ENCODE measurements around the gene HLA-DQA2. TPM values are rescaled to one million over a fixed set of nuclear protein-coding genes. Genes with fewer than 3 reads are reported as not detected.
"Not testable (repeated sequence)": the region's sequence is repeated elsewhere in the genome, so short reads cannot be mapped to it uniquely, and the experiment has no call there.

The HLA-DQA2 gene
- total and polyA plus RNA-seq, 4 donors, result 0.22 to 15.3 (median 1.3) TPM

DNA sequence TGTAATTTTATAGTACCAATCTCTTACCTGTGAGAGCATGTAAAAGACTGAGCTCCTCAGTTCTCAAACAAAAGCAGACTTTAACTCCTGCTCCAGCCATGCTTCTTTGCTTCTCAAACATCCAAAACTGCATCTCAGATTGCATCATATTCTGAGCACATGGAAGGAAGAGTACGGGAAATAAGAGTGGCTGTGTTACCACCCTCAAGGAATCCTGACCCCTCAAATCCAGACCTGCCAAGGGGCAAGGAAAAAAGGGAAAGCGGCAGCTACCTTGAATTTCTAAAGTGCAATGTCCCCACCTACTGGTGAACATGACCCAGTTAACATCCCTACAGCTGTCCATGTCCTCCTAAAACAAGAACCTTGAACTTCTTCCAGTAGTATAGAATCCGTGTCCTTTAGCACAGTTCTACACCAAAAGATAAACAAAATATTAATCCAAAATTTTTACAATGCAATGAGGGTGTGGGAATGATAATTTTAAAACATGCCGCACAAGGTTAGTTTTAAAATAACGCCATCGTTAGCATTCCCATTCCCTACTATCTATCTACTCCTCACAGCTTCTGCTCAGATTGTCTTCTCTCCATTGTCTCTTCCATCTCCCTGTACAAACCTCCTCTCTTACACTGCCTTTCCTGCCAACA, 40.7 kb upstream of the HLA-DQA2 start:
- WGBS, 2 donors, result 13 to 16% methylated on average over 6 of the region's 6 CpGs
- Histone ChIP-seq H3K27me3 (ENCODE audit: control insufficient read depth in 3 of 3, insufficient read depth in 3 of 3, low read length in 2 of 3) (peaks cover 0 to 16% (median 8%) of the 10 kb centered on the region in 3 donors), H3K9ac (ENCODE audit: insufficient read depth in 1 of 2, low read length in 2 of 2) (no peak overlapping the region), H3K4me3 (no peak overlapping the region), H3K27ac (ENCODE audit: low read depth in 1 of 2, low read length in 1 of 2) (no peak overlapping the region), H3K4me1 (ENCODE audit: control insufficient read depth in 5 of 5, insufficient read depth in 5 of 5, low read length in 5 of 5) (no peaks in the 10 kb centered on the region), H3K9me3 (ENCODE audit: control insufficient read depth in 4 of 4, insufficient read depth in 3 of 4, low read length in 3 of 4) (no peaks in the 10 kb centered on the region), H3K36me3 (ENCODE audit: control insufficient read depth in 4 of 4, insufficient read depth in 4 of 4, low read length in 4 of 4) (no peaks in the 10 kb centered on the region)
- ATAC-seq (ENCODE audit: insufficient read depth, low FRiP score) (no peak), DNase-seq (peak; percentile 67 to 82 (median 73))
- TF ChIP-seq, protein P1, sequence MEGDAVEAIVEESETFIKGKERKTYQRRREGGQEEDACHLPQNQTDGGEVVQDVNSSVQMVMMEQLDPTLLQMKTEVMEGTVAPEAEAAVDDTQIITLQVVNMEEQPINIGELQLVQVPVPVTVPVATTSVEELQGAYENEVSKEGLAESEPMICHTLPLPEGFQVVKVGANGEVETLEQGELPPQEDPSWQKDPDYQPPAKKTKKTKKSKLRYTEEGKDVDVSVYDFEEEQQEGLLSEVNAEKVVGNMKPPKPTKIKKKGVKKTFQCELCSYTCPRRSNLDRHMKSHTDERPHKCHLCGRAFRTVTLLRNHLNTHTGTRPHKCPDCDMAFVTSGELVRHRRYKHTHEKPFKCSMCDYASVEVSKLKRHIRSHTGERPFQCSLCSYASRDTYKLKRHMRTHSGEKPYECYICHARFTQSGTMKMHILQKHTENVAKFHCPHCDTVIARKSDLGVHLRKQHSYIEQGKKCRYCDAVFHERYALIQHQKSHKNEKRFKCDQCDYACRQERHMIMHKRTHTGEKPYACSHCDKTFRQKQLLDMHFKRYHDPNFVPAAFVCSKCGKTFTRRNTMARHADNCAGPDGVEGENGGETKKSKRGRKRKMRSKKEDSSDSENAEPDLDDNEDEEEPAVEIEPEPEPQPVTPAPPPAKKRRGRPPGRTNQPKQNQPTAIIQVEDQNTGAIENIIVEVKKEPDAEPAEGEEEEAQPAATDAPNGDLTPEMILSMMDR (IDR thresholded peaks at IDR 0.05; ENCODE audit: control extremely low read depth, extremely low read depth), result peak; percentile 62

DNA sequence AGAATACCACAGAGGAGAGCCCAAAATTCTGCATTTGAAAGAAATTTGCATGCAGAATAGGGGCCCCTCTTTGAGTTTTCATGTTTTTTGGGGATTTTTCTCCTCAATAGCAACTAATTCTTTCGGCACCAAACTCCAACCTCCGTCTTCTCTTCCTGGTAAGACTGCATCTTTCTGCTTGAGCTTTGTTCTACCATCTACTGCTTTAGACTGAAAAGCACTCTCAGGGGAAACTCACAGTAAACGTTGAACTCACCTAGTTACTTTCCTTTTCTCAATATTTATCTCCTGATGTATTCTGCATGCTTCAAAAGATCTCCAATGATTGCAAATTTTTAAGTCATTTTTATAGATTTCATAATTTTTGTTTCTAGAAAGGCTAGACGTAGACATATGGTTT, 37.8 kb upstream of the HLA-DQA2 start:
- peaks cover 0 to 12% (median 8%) of the 10 kb centered on the region in 3 donors for H3K27me3 ChIP-seq (ENCODE audit: control insufficient read depth in 3 of 3, insufficient read depth in 3 of 3, low read length in 2 of 3)
- no peak overlapping the region for H3K9ac ChIP-seq (ENCODE audit: insufficient read depth in 1 of 2, low read length in 2 of 2)
- no peaks in the 10 kb centered on the region for H3K9me3 ChIP-seq (ENCODE audit: control insufficient read depth in 4 of 4, insufficient read depth in 3 of 4, low read length in 3 of 4)
- TF ChIP-seq, protein P1 (IDR thresholded peaks at IDR 0.05; ENCODE audit: control extremely low read depth, extremely low read depth), result no peak
- DNase-seq, result no peak
- no peaks in the 10 kb centered on the region for H3K4me1 ChIP-seq (ENCODE audit: control insufficient read depth in 5 of 5, insufficient read depth in 5 of 5, low read length in 5 of 5)
- ATAC-seq (ENCODE audit: insufficient read depth, low FRiP score), result no peak
- no peak overlapping the region for H3K27ac ChIP-seq (ENCODE audit: low read depth in 1 of 2, low read length in 1 of 2)
- 57 to 75% methylated on average over 4 of the region's 4 CpGs for WGBS, 2 donors
- H3K36me3 ChIP-seq (ENCODE audit: control insufficient read depth in 4 of 4, insufficient read depth in 4 of 4, low read length in 4 of 4), result no peaks in the 10 kb centered on the region
- H3K4me3 ChIP-seq, result no peak overlapping the region

DNA sequence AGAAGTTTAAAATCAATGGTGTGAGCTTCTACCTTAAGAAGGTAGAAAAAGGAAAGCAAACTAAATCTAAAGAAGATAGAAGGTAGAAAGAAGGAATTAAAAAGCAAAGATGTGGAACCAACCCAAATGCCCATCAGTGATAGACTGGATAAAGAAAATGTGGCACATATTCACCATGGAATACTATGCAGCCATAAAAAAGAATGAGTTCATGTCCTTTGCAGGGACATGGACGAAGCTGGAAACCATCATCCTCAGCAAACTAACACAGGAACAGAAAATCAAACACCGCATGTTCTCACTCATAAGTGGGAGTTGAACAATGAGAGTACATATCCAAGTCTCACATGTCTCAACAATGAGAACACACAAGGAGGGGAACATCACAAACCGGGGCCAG, 36.0 kb upstream of the HLA-DQA2 start:
- WGBS, 2 donors, result 90 to 94% methylated on average over 2 to 3 of the region's 3 CpGs
- not testable (repeated sequence) for ATAC-seq (ENCODE audit: insufficient read depth, low FRiP score); H3K27me3 ChIP-seq (ENCODE audit: control insufficient read depth in 3 of 3, insufficient read depth in 3 of 3, low read length in 2 of 3); DNase-seq; H3K4me1 ChIP-seq (ENCODE audit: control insufficient read depth in 5 of 5, insufficient read depth in 5 of 5, low read length in 5 of 5); H3K4me3 ChIP-seq; H3K36me3 ChIP-seq (ENCODE audit: control insufficient read depth in 4 of 4, insufficient read depth in 4 of 4, low read length in 4 of 4); H3K9ac ChIP-seq (ENCODE audit: insufficient read depth in 1 of 2, low read length in 2 of 2); H3K27ac ChIP-seq (ENCODE audit: low read depth in 1 of 2, low read length in 1 of 2); H3K9me3 ChIP-seq (ENCODE audit: control insufficient read depth in 4 of 4, insufficient read depth in 3 of 4, low read length in 3 of 4)

DNA sequence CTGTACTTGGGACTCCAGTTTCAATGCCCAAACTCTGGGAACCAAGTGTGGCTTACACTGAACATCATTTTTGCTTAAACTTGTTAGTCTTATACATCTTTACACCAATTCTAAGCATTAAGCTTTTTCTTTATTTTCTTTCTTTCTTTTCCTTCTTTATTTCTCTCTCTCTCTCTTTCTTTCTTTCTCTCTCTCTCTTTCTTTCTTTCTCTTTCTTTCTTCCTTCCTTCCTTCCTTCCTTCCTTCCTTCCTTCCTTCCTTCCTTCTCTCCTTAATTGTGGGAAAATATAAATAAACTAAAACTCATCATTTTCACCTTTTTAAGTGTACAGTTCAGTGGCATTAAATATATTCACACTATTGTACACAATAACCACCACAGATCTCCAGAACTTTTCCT, 31.6 kb upstream of the HLA-DQA2 start:
- DNase-seq (no peak), ATAC-seq (ENCODE audit: insufficient read depth, low FRiP score) (no peak)
- H3K27me3 ChIP-seq (ENCODE audit: control insufficient read depth in 3 of 3, insufficient read depth in 3 of 3, low read length in 2 of 3), result no peaks in the 10 kb centered on the region
- no peaks in the 10 kb centered on the region for H3K9me3 ChIP-seq (ENCODE audit: control insufficient read depth in 4 of 4, insufficient read depth in 3 of 4, low read length in 3 of 4)
- no peak overlapping the region for H3K9ac ChIP-seq (ENCODE audit: insufficient read depth in 1 of 2, low read length in 2 of 2)
- H3K27ac ChIP-seq (ENCODE audit: low read depth in 1 of 2, low read length in 1 of 2), result no peak overlapping the region
- TF ChIP-seq, protein P1 (IDR thresholded peaks at IDR 0.05; ENCODE audit: control extremely low read depth, extremely low read depth), result no peak
- H3K4me1 ChIP-seq (ENCODE audit: control insufficient read depth in 5 of 5, insufficient read depth in 5 of 5, low read length in 5 of 5), result no peaks in the 10 kb centered on the region
- no peak overlapping the region for H3K4me3 ChIP-seq
- H3K36me3 ChIP-seq (ENCODE audit: control insufficient read depth in 4 of 4, insufficient read depth in 4 of 4, low read length in 4 of 4), result no peaks in the 10 kb centered on the region

Data from lung (tissue), 12 donors.